ENCODE measurements around the gene EFNB2.

The EFNB2 gene

GRCh38 chr13:106540613-106541012 lies 5.2 kb upstream of the EFNB2 start:
- Histone ChIP-seq H3K4me1 (ENCODE audit: control insufficient read depth, low read depth, low read length) (peaks cover 4% of the 10 kb centered on the region), H3K27me3 (ENCODE audit: control insufficient read depth, insufficient read depth, low read length) (no peaks in the 10 kb centered on the region), H3K4me3 (ENCODE audit: low read length) (no peak overlapping the region), H3K27ac (ENCODE audit: low read length) (no peak overlapping the region), H3K9me3 (ENCODE audit: control insufficient read depth, low read depth, low read length) (no peaks in the 10 kb centered on the region), H3K36me3 (ENCODE audit: control insufficient read depth, low read depth, low read length) (peaks cover 44% of the 10 kb centered on the region), H3K9ac (ENCODE audit: low read length) (no peak overlapping the region)

GRCh38 chr13:106537521-106537920 lies 2.1 kb upstream of the EFNB2 start:
- no peak overlapping the region for H3K4me3 ChIP-seq (ENCODE audit: low read length)
- peaks cover 10% of the 10 kb centered on the region for H3K4me1 ChIP-seq (ENCODE audit: control insufficient read depth, low read depth, low read length)
- no peaks in the 10 kb centered on the region for H3K9me3 ChIP-seq (ENCODE audit: control insufficient read depth, low read depth, low read length)
- H3K9ac ChIP-seq (ENCODE audit: low read length), result no peak overlapping the region
- H3K36me3 ChIP-seq (ENCODE audit: control insufficient read depth, low read depth, low read length), result peaks cover 22% of the 10 kb centered on the region
- H3K27ac ChIP-seq (ENCODE audit: low read length), result no peak overlapping the region
- peaks cover 17% of the 10 kb centered on the region for H3K27me3 ChIP-seq (ENCODE audit: control insufficient read depth, insufficient read depth, low read length)

DNA sequence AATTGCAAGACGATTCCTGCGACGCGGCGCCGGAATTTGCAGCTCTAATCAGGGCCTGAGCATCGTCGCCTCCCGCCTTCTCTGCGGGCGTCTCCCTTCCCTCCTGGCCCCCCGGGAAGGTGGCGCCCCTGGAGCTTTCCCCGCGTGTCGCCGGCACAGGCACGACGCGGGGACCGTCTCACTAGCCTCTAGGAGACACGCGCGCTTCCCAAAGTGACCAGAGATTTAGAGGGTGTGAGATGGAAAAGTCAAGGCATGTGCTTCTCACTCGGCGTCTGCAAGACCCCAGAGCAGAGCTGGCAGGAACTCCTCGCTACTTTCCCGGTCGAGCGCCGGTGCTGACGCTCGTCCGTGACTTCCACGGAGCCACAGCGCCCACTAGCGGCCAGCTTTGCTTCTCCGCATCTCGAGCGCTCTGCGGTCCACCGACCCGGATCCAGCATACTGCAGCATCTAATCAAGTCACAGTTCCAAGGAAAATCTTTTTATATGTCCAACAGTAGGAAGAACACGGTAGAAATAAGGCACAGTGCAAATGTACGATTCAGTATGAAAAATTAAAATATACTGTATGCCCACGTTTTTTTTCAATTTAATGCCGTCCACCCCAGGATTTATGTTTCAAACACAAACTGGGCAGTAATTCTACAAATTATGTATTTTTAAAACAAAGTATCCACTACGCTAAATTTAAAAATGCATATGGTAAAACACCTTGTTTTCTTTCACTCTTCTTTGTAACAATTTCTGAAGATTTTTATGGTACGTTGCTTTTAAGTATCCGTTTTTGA lies 977 bp upstream of the EFNB2 start:
- peaks cover 28% of the 10 kb centered on the region for H3K27me3 ChIP-seq (ENCODE audit: control insufficient read depth, insufficient read depth, low read length)
- H3K9me3 ChIP-seq (ENCODE audit: control insufficient read depth, low read depth, low read length), result no peaks in the 10 kb centered on the region
- peaks cover 12% of the 10 kb centered on the region for H3K36me3 ChIP-seq (ENCODE audit: control insufficient read depth, low read depth, low read length)
- H3K4me3 ChIP-seq (ENCODE audit: low read length), result peak overlapping the region; percentile 70
- H3K27ac ChIP-seq (ENCODE audit: low read length), result no peak overlapping the region
- no peak overlapping the region for H3K9ac ChIP-seq (ENCODE audit: low read length)
- H3K4me1 ChIP-seq (ENCODE audit: control insufficient read depth, low read depth, low read length), result peaks cover 21% of the 10 kb centered on the region

GRCh38 chr13:106534639-106535551 lies 567 bp downstream of the EFNB2 start:
- H3K9me3 ChIP-seq (ENCODE audit: control insufficient read depth, low read depth, low read length), result no peaks in the 10 kb centered on the region
- no peak overlapping the region for H3K27ac ChIP-seq (ENCODE audit: low read length)
- H3K4me1 ChIP-seq (ENCODE audit: control insufficient read depth, low read depth, low read length), result peaks cover 36% of the 10 kb centered on the region
- peak overlapping the region; percentile 94 for H3K4me3 ChIP-seq (ENCODE audit: low read length)
- H3K9ac ChIP-seq (ENCODE audit: low read length), result peak overlapping the region; percentile 46
- no peaks in the 10 kb centered on the region for H3K36me3 ChIP-seq (ENCODE audit: control insufficient read depth, low read depth, low read length)
- peaks cover 37% of the 10 kb centered on the region for H3K27me3 ChIP-seq (ENCODE audit: control insufficient read depth, insufficient read depth, low read length)

- Histone ChIP-seq H3K36me3 (ENCODE audit: control insufficient read depth, low read depth, low read length) (no peaks in the 10 kb centered on the region), H3K4me3 (ENCODE audit: low read length) (peak overlapping the region; percentile 94), H3K27me3 (ENCODE audit: control insufficient read depth, insufficient read depth, low read length) (peaks cover 42% of the 10 kb centered on the region), H3K9me3 (ENCODE audit: control insufficient read depth, low read depth, low read length) (no peaks in the 10 kb centered on the region), H3K4me1 (ENCODE audit: control insufficient read depth, low read depth, low read length) (peaks cover 45% of the 10 kb centered on the region), H3K27ac (ENCODE audit: low read length) (no peak overlapping the region), H3K9ac (ENCODE audit: low read length) (peak overlapping the region; percentile 46)
Observed at GRCh38 chr13:106533943-106534638, 1.4 kb downstream of the EFNB2 start.

DNA sequence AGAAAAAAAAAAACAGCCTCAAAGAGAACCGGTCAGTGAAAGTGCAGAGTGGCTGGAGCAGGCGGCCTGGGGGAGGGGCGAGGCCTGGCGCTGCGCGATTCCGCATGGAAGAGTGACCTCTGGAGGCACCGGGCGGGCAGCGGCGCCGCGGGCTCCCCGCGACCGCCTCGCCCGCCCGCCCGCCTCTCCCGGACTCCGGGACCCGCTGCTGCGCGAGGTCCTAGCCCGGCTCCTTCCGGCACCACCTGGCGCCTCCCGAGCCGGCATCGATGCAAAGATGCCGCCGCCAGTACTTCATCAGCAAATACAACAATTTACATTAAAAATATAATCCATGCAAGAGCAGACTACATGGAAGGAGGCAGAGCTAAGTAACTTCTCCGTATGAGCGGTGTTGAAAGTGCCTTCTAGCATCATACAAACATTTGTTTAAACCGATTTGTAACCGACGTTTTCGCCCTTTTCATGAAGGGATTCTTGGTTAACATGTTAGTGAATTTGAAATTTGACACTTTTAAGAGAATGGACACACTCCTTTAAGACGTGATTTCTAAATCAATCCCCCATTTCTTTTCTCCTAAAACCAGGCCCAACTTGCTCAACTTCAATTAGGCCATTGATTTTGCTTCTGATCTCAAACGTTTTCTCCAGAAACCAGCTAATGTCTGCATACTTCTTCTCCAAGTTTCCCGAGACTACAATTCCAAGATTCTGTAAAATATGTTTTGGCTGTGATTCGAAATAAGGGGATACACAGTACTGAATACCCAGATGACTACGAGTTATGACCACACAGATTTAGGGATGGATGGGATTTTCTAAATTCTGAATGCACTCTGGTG lies 2.1 kb downstream of the EFNB2 start:
- peaks cover 52% of the 10 kb centered on the region for H3K4me1 ChIP-seq (ENCODE audit: control insufficient read depth, low read depth, low read length)
- H3K9me3 ChIP-seq (ENCODE audit: control insufficient read depth, low read depth, low read length), result no peaks in the 10 kb centered on the region
- peak overlapping the region; percentile 94 for H3K4me3 ChIP-seq (ENCODE audit: low read length)
- peaks cover 42% of the 10 kb centered on the region for H3K27me3 ChIP-seq (ENCODE audit: control insufficient read depth, insufficient read depth, low read length)
- H3K27ac ChIP-seq (ENCODE audit: low read length), result no peak overlapping the region
- H3K9ac ChIP-seq (ENCODE audit: low read length), result peak overlapping the region; percentile 46
- H3K36me3 ChIP-seq (ENCODE audit: control insufficient read depth, low read depth, low read length), result no peaks in the 10 kb centered on the region

DNA sequence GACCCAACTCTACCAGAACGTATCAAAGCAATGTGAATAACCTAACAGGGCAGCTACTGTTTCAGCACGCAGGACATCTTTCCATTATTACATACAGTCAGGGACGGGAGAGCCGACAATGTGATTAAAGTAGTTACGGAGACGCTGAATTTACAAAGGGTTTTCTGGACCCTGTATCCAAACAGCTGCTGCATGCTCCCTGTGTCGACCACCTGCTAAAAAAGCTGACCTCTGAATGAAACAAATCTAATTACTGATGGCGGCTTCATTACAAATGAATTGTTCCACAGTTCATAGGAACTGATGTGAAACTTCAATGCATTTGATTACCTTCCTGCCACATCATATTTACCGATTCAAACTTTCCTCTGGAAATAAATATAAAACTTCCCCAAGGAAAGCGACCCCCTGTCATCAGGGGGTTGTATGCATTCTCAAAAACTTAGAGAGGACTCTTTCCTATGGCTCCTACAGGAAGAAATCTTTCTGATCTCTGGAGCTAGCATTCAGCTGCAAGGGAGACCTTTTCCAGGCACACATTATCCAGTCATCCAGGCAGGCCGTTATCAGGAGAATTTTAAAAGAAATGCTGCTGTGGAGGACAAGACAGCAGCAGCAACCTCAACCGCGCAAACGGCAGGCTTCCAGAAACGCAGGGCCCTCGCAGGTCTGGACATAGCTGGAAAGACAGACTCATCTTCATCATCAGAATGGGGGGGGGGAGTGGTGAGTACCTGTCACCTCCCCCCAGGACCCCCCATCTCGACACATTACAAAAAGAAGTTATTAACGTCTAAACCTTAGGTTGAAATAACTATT lies 3.1 kb downstream of the EFNB2 start:
- Histone ChIP-seq H3K36me3 (ENCODE audit: control insufficient read depth, low read depth, low read length) (no peaks in the 10 kb centered on the region), H3K27me3 (ENCODE audit: control insufficient read depth, insufficient read depth, low read length) (peaks cover 42% of the 10 kb centered on the region), H3K4me1 (ENCODE audit: control insufficient read depth, low read depth, low read length) (peaks cover 59% of the 10 kb centered on the region), H3K9me3 (ENCODE audit: control insufficient read depth, low read depth, low read length) (no peaks in the 10 kb centered on the region), H3K9ac (ENCODE audit: low read length) (peak overlapping the region; percentile 46), H3K4me3 (ENCODE audit: low read length) (peak overlapping the region; percentile 94), H3K27ac (ENCODE audit: low read length) (no peak overlapping the region)

- peaks cover 42% of the 10 kb centered on the region for H3K27me3 ChIP-seq (ENCODE audit: control insufficient read depth, insufficient read depth, low read length)
- no peak overlapping the region for H3K27ac ChIP-seq (ENCODE audit: low read length)
- no peaks in the 10 kb centered on the region for H3K9me3 ChIP-seq (ENCODE audit: control insufficient read depth, low read depth, low read length)
- H3K4me1 ChIP-seq (ENCODE audit: control insufficient read depth, low read depth, low read length), result peaks cover 69% of the 10 kb centered on the region
- H3K9ac ChIP-seq (ENCODE audit: low read length), result no peak overlapping the region
- peak overlapping the region; percentile 94 for H3K4me3 ChIP-seq (ENCODE audit: low read length)
- H3K36me3 ChIP-seq (ENCODE audit: control insufficient read depth, low read depth, low read length), result no peaks in the 10 kb centered on the region
Observed at GRCh38 chr13:106530980-106531481, 4.4 kb downstream of the EFNB2 start.

DNA sequence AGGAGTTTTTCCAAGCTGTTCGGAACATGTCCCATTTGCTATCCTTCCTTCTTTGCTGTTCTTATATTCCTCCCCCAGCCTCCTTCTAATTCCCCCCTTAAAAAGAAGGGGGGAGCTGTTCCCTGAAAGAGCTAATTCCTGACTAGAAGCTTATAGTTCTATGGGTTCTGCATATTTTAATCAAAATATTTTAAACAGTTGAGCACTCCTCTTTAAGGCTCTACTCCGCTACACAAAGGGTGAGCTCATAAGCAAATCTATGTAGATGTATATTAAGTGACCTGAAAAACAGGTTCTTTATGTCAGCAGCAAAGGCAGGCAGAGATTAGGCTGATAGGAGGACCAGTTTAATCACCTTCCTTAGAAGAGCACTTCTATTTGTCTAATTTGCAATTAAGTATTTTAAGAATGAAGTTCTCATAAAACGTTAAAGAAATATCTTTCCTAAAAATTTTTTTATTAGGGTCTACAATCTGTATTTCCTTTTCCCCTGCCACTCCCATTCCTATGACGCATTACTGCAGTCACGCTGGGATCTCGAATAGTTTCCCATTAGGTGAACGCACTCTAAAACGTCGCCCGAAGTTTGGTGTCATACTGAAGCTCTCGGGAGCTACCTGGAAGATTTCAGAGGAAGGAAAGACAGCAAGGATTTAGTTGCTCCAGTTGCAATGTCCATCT lies 5.2 kb downstream of the EFNB2 start:
- peaks cover 42% of the 10 kb centered on the region for H3K27me3 ChIP-seq (ENCODE audit: control insufficient read depth, insufficient read depth, low read length)
- peaks cover 76% of the 10 kb centered on the region for H3K4me1 ChIP-seq (ENCODE audit: control insufficient read depth, low read depth, low read length)
- no peaks in the 10 kb centered on the region for H3K9me3 ChIP-seq (ENCODE audit: control insufficient read depth, low read depth, low read length)
- no peak overlapping the region for H3K9ac ChIP-seq (ENCODE audit: low read length)
- peak overlapping the region; percentile 94 for H3K4me3 ChIP-seq (ENCODE audit: low read length)
- H3K36me3 ChIP-seq (ENCODE audit: control insufficient read depth, low read depth, low read length), result no peaks in the 10 kb centered on the region
- H3K27ac ChIP-seq (ENCODE audit: low read length), result no peak overlapping the region

All from iPS-18a (cell line).